EH (cell line): ENCODE measurements around the gene FARS2.

Experiments
- DNase-seq: peaks from one replicate; pipeline ENCODE4 v3.0.0-alpha.2; 2015; ENCODE audit warnings: low read depth

Gene FARS2

DNA sequence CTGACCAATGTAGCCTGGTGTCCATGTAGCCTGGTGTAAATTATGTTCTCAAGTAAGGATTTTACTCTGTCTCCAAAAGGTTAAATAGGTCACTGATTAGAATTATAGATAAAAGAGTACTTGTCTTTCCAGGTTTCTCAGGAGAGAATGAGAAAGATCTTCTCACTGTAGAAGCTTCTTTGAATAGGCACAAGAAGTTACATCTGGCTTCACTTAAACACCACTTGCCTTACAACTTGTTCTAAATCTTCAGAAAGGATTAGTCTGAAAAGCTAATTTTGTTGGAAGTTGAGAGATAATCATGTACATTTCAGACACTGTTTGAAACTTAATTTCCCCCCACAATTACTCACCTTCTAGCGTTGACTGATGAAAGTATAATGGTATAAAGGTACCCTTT, 275.3 kb downstream of the FARS2 start:
- DNase-seq = no peak

DNA sequence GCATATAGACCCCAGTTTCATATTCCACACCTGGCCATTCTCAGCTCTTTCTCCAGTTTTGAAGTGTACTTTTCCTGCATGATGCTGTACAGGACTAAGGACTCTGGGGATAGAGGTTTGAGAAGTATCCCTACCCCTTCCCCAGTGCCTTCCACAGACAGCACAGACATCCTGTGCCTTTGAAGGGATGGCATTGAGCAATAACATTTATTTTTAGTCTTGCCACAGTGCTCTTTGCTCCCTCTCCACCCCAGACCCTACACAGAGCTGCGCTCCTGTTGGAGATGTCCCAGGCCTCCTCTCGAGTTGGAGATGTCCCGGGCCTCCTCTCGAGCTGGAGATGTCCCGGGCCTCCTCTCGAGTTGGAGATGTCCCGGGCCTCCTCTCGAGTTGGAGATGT, 275.8 kb downstream of the FARS2 start:
- DNase-seq = peak; percentile 16

DNA sequence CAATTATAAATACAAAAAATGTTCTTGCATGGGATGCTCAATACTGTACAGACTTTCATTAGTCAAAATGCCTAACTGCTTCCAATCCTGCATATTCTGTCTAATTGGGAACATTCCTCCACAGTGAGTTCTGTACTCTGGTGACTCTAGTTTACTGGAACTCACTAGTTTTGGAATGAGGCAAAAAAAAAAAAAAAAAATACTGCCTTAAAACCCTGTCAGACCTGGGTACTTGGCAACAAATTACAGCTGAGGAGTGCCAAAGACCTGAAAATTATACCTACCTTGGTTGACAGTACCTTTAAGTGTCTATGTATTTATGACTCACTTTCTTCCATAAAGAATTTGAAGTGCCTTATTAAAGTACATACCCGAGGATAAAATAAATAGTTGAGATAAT, 276.7 kb downstream of the FARS2 start:
- DNase-seq = peak; percentile 85

GRCh38 chr6:5540370-5540769, 279.1 kb downstream of the FARS2 start:
- DNase-seq = no peak

DNA sequence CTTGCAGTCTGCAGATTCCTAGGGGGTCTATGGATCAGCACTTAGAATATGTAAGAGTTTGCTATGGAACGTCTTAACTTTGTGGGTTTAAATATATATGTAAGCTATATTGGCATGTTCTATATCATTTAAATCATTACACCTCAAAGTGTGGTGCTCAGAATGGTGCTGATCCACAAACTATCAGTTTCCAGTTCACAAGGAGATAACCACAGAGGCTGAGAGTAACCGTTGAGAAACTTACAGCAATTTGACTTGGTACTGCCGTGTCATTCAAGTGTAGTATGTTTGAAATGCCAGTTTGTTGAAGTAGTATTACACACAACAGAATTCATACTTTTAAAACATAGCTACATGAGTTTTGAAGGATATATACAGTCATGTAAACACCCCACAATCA, 279.7 kb downstream of the FARS2 start:
- DNase-seq = no peak

GRCh38 chr6:5541751-5542432, 280.6 kb downstream of the FARS2 start:
- peak; percentile 45 for DNase-seq

- no peak for DNase-seq
Measured at GRCh38 chr6:5547556-5547955, 286.2 kb downstream of the FARS2 start.

GRCh38 chr6:5550631-5551030, 289.3 kb downstream of the FARS2 start:
- DNase-seq = no peak

DNA sequence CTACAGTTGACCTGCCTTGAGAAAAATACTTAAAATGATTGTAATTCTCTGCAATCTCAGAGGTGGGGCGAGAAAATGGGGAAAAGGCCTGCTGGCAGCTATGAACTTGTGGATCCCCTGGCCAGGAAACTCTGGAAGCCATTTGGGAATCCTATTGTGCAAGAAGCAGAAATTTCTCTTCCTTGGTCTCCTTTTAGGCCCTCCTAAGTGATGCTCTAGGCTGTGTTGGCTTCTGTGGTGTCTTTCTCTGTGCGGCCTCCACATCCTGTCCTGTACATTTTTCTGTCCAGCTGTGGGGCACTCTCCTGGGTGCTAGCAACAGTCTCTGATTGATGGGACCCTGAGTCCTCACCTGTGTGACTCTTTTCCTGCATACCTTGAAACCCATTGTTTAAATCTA, 290.9 kb downstream of the FARS2 start:
- peak; percentile 4 for DNase-seq

DNA sequence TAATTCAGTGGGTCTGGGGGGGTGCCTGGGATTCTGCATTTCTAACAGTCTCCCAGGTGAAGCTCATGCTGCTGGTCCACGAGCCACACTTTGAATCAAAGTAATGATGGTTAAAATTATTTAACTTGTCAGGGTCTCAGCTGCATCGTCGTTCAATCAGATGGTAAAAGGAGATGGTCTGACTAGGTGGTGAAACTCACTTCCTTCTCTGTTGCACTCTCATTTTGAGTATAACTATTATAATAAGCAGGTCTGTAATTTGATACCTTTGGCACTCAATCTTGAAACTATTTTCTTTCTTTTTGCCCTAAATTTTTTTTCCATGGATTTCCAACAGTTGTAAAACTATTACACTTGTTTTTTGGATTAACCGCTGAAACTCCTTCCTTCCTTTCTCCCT, 292.5 kb downstream of the FARS2 start:
- DNase-seq = no peak

GRCh38 chr6:5554226-5554625, 292.9 kb downstream of the FARS2 start:
- no peak for DNase-seq

GRCh38 chr6:5556011-5556410, 294.7 kb downstream of the FARS2 start:
- no peak for DNase-seq

DNA sequence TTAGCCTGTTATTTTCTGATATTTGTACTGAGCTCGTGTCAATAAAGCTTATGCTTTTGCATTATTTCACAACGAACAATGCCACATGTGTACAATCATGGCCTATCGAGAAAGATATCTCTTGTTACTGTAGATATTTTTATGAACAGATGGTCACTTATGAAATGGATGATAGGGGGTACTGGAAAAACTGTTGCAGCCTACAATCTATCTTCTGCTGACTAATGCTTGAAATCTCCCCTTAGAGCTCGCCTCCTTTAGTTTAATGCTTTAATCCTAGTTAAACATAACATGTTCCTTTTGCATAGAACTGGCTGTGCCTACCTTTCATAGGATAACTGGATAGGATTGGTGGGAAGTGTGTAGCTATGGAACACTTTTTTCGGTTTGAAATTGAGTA, 296.2 kb downstream of the FARS2 start:
- DNase-seq = no peak

DNA sequence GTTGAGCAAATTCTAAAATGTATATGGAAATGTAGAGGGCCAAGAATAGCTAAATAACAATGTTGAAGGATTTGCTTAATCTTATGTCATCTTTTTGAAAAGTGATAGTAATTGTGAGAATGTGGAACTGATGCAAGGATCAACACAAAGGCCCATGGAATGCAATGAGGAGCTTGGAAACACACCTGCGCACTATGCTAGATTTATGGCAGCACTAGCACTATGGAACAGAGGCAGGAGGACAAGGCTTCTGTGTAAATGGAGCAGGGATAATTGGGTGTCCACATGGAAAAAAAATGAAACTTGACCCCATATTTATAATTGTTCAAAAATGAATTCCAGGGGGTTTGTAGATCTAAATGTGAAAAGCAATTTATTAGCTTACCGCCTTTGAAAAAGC, 298.3 kb downstream of the FARS2 start:
- DNase-seq = no peak

GRCh38 chr6:5562277-5562676, 301.0 kb downstream of the FARS2 start:
- DNase-seq = no peak

GRCh38 chr6:5563086-5563485, 301.8 kb downstream of the FARS2 start:
- DNase-seq = no peak

GRCh38 chr6:5564746-5565145, 303.4 kb downstream of the FARS2 start:
- peak; percentile 33 for DNase-seq

DNA sequence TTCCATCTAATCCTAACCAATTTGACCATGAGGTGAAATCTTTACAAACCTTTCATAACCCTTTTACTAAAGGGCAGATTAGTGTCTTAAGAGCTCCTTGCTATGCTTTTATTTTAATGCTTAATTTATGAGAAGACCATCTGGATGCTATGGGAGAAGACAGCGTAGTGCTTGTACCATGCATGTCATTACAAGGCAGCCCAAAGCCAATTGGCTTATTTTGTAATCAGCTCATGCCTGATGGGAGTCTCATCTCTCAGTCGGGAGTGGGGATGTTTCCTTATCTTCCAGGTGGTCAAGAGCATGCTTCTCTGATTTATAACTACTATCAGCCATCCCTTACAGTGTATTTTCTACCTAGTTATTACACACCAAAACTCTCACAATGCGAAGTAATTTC, 304.7 kb downstream of the FARS2 start:
- no peak for DNase-seq

DNA sequence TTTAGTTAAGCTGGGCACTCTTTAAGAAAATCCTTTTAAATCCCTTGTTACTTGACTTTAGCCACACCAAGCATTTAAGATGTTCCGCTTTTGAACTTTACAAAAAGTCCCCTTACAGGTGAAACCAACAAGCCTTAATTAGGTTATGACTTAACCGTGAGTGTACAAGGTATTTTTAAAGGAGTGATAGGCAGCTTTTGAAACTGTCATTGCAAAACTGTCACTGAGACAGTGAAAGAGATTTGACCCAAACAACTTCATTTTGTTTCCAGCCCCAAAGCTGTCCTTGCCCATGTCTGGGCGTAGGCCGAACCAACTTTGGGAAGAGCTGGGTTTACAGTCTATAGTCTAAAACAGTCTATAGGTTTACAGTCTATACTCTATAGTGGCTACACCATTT, 305.4 kb downstream of the FARS2 start:
- no peak for DNase-seq

DNA sequence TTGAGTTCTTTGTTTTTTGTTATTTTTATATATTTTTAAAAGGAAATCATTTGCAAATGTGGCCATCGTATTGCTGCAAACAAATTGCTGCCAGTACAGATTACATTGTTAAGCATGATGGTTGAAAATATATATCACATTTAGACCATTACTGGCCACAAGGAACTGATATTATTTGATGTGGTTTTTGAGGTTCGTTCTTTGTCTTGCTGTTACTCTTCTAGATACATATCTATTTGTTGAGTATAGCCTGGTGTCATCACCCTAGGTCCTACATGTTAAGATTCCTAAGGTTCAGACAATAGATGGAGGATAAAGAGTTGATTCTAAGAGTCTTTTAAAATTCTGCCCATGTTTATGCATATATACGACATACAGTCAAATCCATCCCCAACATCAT, 306.0 kb downstream of the FARS2 start:
- DNase-seq = no peak

DNA sequence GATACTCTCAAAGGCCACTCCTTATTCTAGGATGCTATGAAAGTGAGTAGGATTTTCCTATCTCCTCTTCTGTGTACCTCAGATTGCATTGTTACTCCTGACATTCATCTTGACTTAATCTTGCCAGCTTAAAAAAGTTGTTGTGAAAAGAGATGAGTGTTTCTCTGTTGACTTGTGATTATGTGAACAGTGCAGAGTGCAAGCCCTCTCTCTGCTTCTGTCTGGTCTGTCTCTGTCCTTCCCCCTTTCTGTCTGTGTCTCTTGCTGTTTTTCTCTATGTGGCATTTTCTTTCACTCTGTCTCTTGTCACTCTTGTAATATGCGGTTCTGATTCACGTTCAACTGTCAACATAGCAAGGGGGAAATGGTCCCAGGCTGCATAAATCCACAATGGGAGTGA, 306.6 kb downstream of the FARS2 start:
- no peak for DNase-seq

DNA sequence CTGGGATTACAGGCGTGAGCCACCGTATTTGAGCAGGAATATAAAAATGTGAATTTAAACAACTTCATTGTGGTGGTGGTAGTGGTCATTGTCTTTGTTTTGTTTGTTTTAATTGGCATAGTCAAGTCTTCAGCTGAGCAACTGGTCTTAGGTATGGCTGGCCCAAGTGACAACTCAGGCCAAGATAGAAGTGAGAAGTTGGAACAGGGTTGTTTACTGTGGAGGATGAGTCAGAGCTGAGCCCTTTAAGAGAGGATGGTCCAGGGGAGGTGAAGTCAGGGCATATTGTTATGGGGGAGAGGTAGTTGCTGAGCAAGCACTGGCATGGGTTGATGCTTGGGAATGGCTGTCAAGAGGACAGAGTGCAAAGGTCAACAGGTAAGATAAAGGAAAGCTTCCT, 308.2 kb downstream of the FARS2 start:
- DNase-seq = peak; percentile 44

DNA sequence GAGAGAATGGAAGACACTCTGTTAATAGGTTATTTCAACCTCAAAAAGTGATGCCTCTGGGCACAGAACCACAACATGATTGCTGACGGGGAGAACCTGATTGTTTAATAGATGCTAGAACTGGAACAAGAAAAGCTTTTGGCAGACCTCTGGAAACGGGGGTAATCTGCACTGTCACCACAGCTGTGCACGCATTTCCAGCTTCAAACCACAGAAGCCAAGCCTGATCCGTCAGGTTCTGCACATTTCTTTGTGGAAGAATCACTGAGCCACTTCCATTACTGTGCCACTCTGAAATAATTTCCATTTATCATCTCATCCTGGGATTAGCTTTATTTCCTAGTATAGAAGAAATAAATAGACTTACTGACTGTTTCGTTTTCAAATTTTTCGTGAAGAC, 309.3 kb downstream of the FARS2 start:
- DNase-seq = no peak

- no peak for DNase-seq
Measured at GRCh38 chr6:5580736-5581581, 319.6 kb downstream of the FARS2 start.
